ENCODE measurements around the gene CRIP2. TPM values are rescaled to one million over a fixed set of nuclear protein-coding genes. Genes with fewer than 3 reads are reported as not detected.

The CRIP2 gene
- total RNA-seq, 4 donors from 2014 or later, result 31.4 to 47.1 (median 38.8) TPM

GRCh38 chr14:105471297-105471821, 3.3 kb upstream of the CRIP2 start:
- TF ChIP-seq POLR2A (IDR thresholded peaks at IDR 0.05), result no peak
- TF ChIP-seq, protein P1, sequence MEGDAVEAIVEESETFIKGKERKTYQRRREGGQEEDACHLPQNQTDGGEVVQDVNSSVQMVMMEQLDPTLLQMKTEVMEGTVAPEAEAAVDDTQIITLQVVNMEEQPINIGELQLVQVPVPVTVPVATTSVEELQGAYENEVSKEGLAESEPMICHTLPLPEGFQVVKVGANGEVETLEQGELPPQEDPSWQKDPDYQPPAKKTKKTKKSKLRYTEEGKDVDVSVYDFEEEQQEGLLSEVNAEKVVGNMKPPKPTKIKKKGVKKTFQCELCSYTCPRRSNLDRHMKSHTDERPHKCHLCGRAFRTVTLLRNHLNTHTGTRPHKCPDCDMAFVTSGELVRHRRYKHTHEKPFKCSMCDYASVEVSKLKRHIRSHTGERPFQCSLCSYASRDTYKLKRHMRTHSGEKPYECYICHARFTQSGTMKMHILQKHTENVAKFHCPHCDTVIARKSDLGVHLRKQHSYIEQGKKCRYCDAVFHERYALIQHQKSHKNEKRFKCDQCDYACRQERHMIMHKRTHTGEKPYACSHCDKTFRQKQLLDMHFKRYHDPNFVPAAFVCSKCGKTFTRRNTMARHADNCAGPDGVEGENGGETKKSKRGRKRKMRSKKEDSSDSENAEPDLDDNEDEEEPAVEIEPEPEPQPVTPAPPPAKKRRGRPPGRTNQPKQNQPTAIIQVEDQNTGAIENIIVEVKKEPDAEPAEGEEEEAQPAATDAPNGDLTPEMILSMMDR (IDR thresholded peaks at IDR 0.05 in 4 of 5, conservative IDR thresholded peaks at IDR 0.05 in 1 of 5), result no peak
- intact Hi-C loops (cut with DNase I; ENCODE audit: low total_unique reads) (no loop called here), in situ Hi-C loops (cut with MboI; ENCODE audit: low sequenced_read_pairs in 4 of 4) (no loop called here)
- H3K27me3 ChIP-seq, result peaks cover 0 to 4% (median 0%) of the 10 kb centered on the region in 3 donors
- no peaks in the 10 kb centered on the region for H3K9me3 ChIP-seq
- no peak overlapping the region for H3K27ac ChIP-seq
- H3K36me3 ChIP-seq, result peaks cover 0 to 6% of the 10 kb centered on the region in 2 donors
- ATAC-seq, result no peak
- no peak overlapping the region for H3K4me3 ChIP-seq
- peaks cover 40 to 57% of the 10 kb centered on the region in 2 donors for H3K4me1 ChIP-seq
- DNase-seq, result no peak

GRCh38 chr14:105471823-105472485, 2.7 kb upstream of the CRIP2 start:
- no peak overlapping the region for H3K4me3 ChIP-seq
- peaks cover 0 to 3% of the 10 kb centered on the region in 2 donors for H3K36me3 ChIP-seq
- H3K27ac ChIP-seq, result peak overlapping the region in 2 of 4 donors; percentile 16 to 33
- no peak for TF ChIP-seq POLR2A (IDR thresholded peaks at IDR 0.05)
- TF ChIP-seq, protein P1 (IDR thresholded peaks at IDR 0.05 in 4 of 5, conservative IDR thresholded peaks at IDR 0.05 in 1 of 5), result no peak
- no peaks in the 10 kb centered on the region for H3K9me3 ChIP-seq
- peaks cover 46 to 63% of the 10 kb centered on the region in 2 donors for H3K4me1 ChIP-seq
- intact Hi-C loops (cut with DNase I; ENCODE audit: low total_unique reads), result no loop called here
- ATAC-seq (no peak), DNase-seq (no peak)
- peaks cover 0 to 4% (median 0%) of the 10 kb centered on the region in 3 donors for H3K27me3 ChIP-seq
- in situ Hi-C loops (cut with MboI; ENCODE audit: low sequenced_read_pairs in 4 of 4), result no loop called here

DNA sequence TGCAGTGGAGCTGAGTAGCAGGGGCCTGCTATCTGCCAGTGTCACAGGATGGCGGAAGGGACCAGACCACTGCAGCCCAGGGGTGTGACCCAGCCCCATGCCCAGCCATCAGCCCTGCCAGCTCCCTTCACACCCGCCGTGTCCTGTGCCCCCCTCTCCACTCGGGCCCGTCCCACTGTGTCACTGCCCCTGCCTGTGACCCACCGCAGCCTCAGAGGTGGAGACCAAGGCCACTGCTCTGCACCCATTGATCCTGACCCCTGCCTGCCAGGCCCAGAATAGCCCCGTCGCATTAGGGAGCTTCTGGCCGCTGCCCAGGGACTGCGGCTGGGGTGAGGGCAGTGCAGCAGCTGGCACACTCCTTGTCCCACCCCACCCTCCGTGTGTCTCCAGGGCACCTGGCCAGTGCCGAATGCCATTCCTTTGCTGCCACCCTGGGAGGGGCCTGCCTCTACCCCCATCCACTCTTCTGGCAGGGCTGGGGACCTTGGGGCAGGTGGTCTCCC, 2.1 kb upstream of the CRIP2 start:
- no peak for TF ChIP-seq POLR2A (IDR thresholded peaks at IDR 0.05)
- TF ChIP-seq, protein P1 (IDR thresholded peaks at IDR 0.05 in 4 of 5, conservative IDR thresholded peaks at IDR 0.05 in 1 of 5), result no peak
- intact Hi-C loops (cut with DNase I; ENCODE audit: low total_unique reads), result no loop called here
- Histone ChIP-seq H3K9me3 (no peaks in the 10 kb centered on the region), H3K27ac (peak overlapping the region in 1 of 4 donors; percentile 13), H3K36me3 (no peaks in the 10 kb centered on the region), H3K4me3 (no peak overlapping the region), H3K4me1 (peaks cover 51 to 67% of the 10 kb centered on the region in 2 donors), H3K27me3 (peaks cover 0 to 4% (median 0%) of the 10 kb centered on the region in 3 donors)
- DNase-seq (no peak), ATAC-seq (no peak)
- in situ Hi-C loops (cut with MboI; ENCODE audit: low sequenced_read_pairs in 4 of 4), result no loop called here

- Histone ChIP-seq H3K36me3 (no peaks in the 10 kb centered on the region), H3K27me3 (peaks cover 0 to 4% (median 0%) of the 10 kb centered on the region in 3 donors), H3K9me3 (no peaks in the 10 kb centered on the region), H3K4me1 (peaks cover 48 to 64% of the 10 kb centered on the region in 2 donors), H3K4me3 (peak overlapping the region in 3 of 4 donors; percentile 60 to 84 (median 64)), H3K27ac (peak overlapping the region; percentile 4 to 69 (median 58))
- no peak for ATAC-seq
- in situ Hi-C loops (cut with MboI; ENCODE audit: low sequenced_read_pairs in 4 of 4), result no loop called here
- TF ChIP-seq, protein P1 (IDR thresholded peaks at IDR 0.05 in 4 of 5, conservative IDR thresholded peaks at IDR 0.05 in 1 of 5), result no peak
- TF ChIP-seq POLR2A (IDR thresholded peaks at IDR 0.05), result no peak
- intact Hi-C loops (cut with DNase I; ENCODE audit: low total_unique reads), result no loop called here
- DNase-seq, result no peak
These were observed 1.5 kb upstream of the CRIP2 start for GRCh38 chr14:105473033-105473676.

Measured in gastrocnemius medialis (tissue), 4 donors.